K562 (cell line): ENCODE results near the gene TSG101. TPM values are rescaled to one million over a fixed set of nuclear protein-coding genes. Genes with fewer than 3 reads are reported as not detected.

ENCODE experiments used
- REST ChIP-seq, 2 experiments: fragments of 450-650 bp; formaldehyde crosslinking in 1 of 2; IDR thresholded peaks; 2 replicates each; pipeline versions ENCODE4 v1.4.0 to v1.6.1; 2014 to 2020; ENCODE audit warnings: mild to moderate bottlenecking in 2 of 2, borderline replicate concordance in 1 of 2, low read depth in 1 of 2
- polyA plus RNA-seq, 8 experiments: library from polyadenylated mRNA; depleted of rRNA in 4 of 8; stranded (reverse) in 5 of 8; unstranded in 3 of 8; fragments of >200 nt; fragmentation: Nextera tagmentation in 2 of 8; fragmentation: Illumina TruSeq in 1 of 8; extraction: Ambion mirVana in 2 of 8; extraction: Trizol in 1 of 8; gene quantifications; 2 replicates each; pipeline versions ENCODE4 v1.2.1 to v1.2.3, GENCODE V29; 2011 to 2014; ENCODE audit warnings: inconsistent platforms in 1 of 8, missing spikeins in 1 of 8
- total RNA-seq, 7 experiments: library from RNA; depleted of rRNA in 6 of 7; stranded (reverse); fragments of >200 nt in 6 of 7; fragmentation: Illumina TruSeq in 2 of 7; extraction: Trizol in 2 of 7; gene quantifications; 2 replicates each; pipeline versions ENCODE4 v1.2.1 to v1.2.3, GENCODE V29; 2011 to 2021; ENCODE audit warnings: low replicate concordance in 1 of 7

TSG101 gene
- total and polyA plus RNA-seq, 9 of the 15 experiments (the other 6 are each of a cell fraction or from before 2014, with no cell fraction given): 24.6 to 141 (median 60.0) TPM

- peak; percentile 70; the same call in 1 of the 2 replicates for TF ChIP-seq REST (IDR thresholded peaks at IDR 0.05; ENCODE audit: borderline replicate concordance)
- no peak for TF ChIP-seq REST (CRISPR knock-in tag; IDR thresholded peaks at IDR 0.05; ENCODE audit: low read depth)
- TF ChIP-seq, all 486 proteins: peak for 7
Observed at GRCh38 chr11:18540207-18541009, 13.7 kb upstream of the TSG101 start (continued).
